IMR-90 (cell line): Measurements from ENCODE around the gene SRGAP3.

Experiments used
- CTCF ChIP-seq: conservative IDR thresholded peaks from 2 replicates; pipeline ENCODE4 v1.5.1; 2012; ENCODE audit warnings: mild to moderate bottlenecking, low read depth, low read length, improper control_type of control experiment
- POLR2A ChIP-seq: IDR thresholded peaks from 2 replicates; pipeline ENCODE4 v1.6.1; 2012; ENCODE audit warnings: mild to moderate bottlenecking, low read depth, low read length
- RAD21 ChIP-seq: IDR thresholded peaks from 2 replicates; pipeline ENCODE4 v1.6.1; 2012; ENCODE audit warnings: low read length, improper control_type of control experiment
- RCOR1 ChIP-seq: IDR thresholded peaks from 2 replicates; pipeline ENCODE4 v1.6.1; 2012; ENCODE audit warnings: mild to moderate bottlenecking, low read length, improper control_type of control experiment; ENCODE audit not compliant: insufficient replicate concordance

DNA sequence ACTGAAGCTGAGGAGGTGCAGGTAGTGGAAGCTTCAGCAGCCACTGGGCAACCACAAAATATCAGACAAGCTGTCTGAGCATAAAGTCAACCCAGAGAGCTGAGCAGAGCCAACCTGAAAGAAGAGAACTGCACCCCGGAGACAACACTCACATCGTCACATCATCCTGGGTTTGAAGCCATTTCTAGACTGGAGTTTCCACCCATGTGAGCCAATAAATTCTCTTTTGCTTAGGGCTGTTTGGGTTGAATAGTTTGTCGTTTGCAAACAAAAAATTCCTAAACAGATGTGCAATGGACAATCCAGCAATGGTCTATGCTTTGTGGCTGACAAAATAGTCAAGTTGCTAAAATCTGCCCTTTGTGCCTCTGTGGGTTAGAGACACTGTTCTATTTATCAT lies 270.9 kb downstream of the SRGAP3 start:
- no peak for TF ChIP-seq CTCF
- no peak for TF ChIP-seq POLR2A
- TF ChIP-seq RCOR1: no peak
- no peak for TF ChIP-seq RAD21
